IMR-90 (cell line): ENCODE results near the gene NPS. TPM values are rescaled to one million over a fixed set of nuclear protein-coding genes. Genes with fewer than 3 reads are reported as not detected.

Experiments used
- ATAC-seq: fragments of 200-7000 bp; cut with Tn5 transposase; 2 replicates; pipeline ENCODE4 v1.9.1; 2020; ENCODE audit warnings: low read depth, mild to moderate bottlenecking, moderate library complexity
- BruUV-seq: library from RNA; stranded (reverse); fragments of 400-500 nt; replicated peaks from 2 replicates; lab custom pipeline; 2021; lab: Mats Ljungman, UMichigan
- CTCF ChIA-PET: fragments of 300-600 bp; formaldehyde crosslinking; extraction: SDS; loops from one replicate; lab custom pipeline; 2021; ENCODE audit warnings: antibody characterized with exemption; lab: Yijun Ruan, JAX
- POLR2A ChIA-PET: fragments of 300-600 bp; sonication (Branson Sonifier 250); formaldehyde crosslinking; loops from one replicate; lab custom pipeline; 2022; ENCODE audit warnings: antibody characterized with exemption; ENCODE audit not compliant: unreplicated experiment; lab: Charles Lee
- DNase-seq: peaks from one replicate; pipeline ENCODE4 v3.0.0; 2013
- H2AFZ ChIP-seq: replicated peaks from 2 replicates; pipeline ENCODE3; 2013; ENCODE audit warnings: low read length, mild to moderate bottlenecking; ENCODE audit not compliant: poor library complexity
- H2AK5ac ChIP-seq: 2 replicates; pipeline ENCODE4 v1.6.1; 2013; ENCODE audit warnings: low read depth, low read length, inconsistent platforms
- H2AK9ac ChIP-seq: replicated peaks from 2 replicates; pipeline ENCODE3; 2013; ENCODE audit warnings: mild to moderate bottlenecking, low read depth, low read length, moderate library complexity; ENCODE audit not compliant: poor library complexity
- H2BK120ac ChIP-seq: 2 replicates; pipeline ENCODE4 v1.6.1; 2013; ENCODE audit warnings: low read depth, low read length, inconsistent platforms
- H2BK15ac ChIP-seq: 3 replicates; pipeline ENCODE4 v1.6.1; 2013; ENCODE audit warnings: low read depth, low read length, inconsistent platforms
- H2BK20ac ChIP-seq: 2 replicates; pipeline ENCODE4 v1.6.1; 2013; ENCODE audit warnings: low read depth, mild to moderate bottlenecking, inconsistent platforms, low read length, moderate library complexity
- H2BK5ac ChIP-seq: 2 replicates; pipeline ENCODE4 v1.6.1; 2013; ENCODE audit warnings: mild to moderate bottlenecking, low read depth, low read length, inconsistent platforms; ENCODE audit not compliant: poor library complexity, severe bottlenecking
- H3K14ac ChIP-seq: replicated peaks from 2 replicates; pipeline ENCODE4 v1.6.1; 2013; ENCODE audit warnings: low read depth, low read length, inconsistent platforms
- H3K18ac ChIP-seq: 2 replicates; pipeline ENCODE4 v1.6.1; 2013; ENCODE audit warnings: low read depth, low read length, control low read depth
- H3K23ac ChIP-seq: 2 replicates; pipeline ENCODE4 v1.6.1; 2013; ENCODE audit warnings: low read depth, low read length, inconsistent platforms
- H3K27ac ChIP-seq: 2 replicates; pipeline ENCODE4 v1.5.1; 2013; ENCODE audit warnings: mild to moderate bottlenecking, control low read depth, low read length; ENCODE audit not compliant: insufficient read depth
- H3K27me3 ChIP-seq: 2 replicates; pipeline ENCODE4 v1.6.1; 2013; ENCODE audit warnings: low read length; ENCODE audit not compliant: control insufficient read depth, insufficient read depth
- H3K36me3 ChIP-seq: 2 replicates; pipeline ENCODE4 v1.6.1; 2013; ENCODE audit warnings: low read length, mixed read lengths; ENCODE audit not compliant: control insufficient read depth, insufficient read depth
- H3K4ac ChIP-seq: 2 replicates; pipeline ENCODE4 v1.6.1; 2013; ENCODE audit warnings: low read depth, low read length, inconsistent platforms
- H3K4me1 ChIP-seq: 2 replicates; pipeline ENCODE4 v1.6.1; 2013; ENCODE audit warnings: low read length, mixed read lengths; ENCODE audit not compliant: control insufficient read depth, insufficient read depth
- H3K4me2 ChIP-seq: 2 replicates; pipeline ENCODE4 v1.6.1; 2013; ENCODE audit warnings: low read depth, mild to moderate bottlenecking, control low read depth, low read length, moderate library complexity
- H3K4me3 ChIP-seq: 2 replicates; pipeline ENCODE4 v1.5.1; 2013; ENCODE audit warnings: low read depth, mild to moderate bottlenecking, control low read depth, low read length, moderate library complexity; ENCODE audit not compliant: insufficient read depth
- H3K56ac ChIP-seq: 2 replicates; pipeline ENCODE4 v1.6.1; 2013; ENCODE audit warnings: low read length, inconsistent platforms; ENCODE audit not compliant: insufficient read depth; ENCODE audit errors: extremely low read depth
- H3K79me1 ChIP-seq, 2 experiments: 2 replicates each; pipeline ENCODE4 v1.6.1; 2013; ENCODE audit warnings: low read length in 2 of 2, inconsistent platforms in 1 of 2, low read depth in 1 of 2
- H3K9ac ChIP-seq: 2 replicates; pipeline ENCODE4 v1.6.1; 2013; ENCODE audit warnings: low read depth, low read length, control low read depth
- H3K9me1 ChIP-seq: 2 replicates; pipeline ENCODE4 v1.6.1; 2013; ENCODE audit warnings: low read length, inconsistent platforms; ENCODE audit not compliant: insufficient read depth
- H3K9me3 ChIP-seq: 2 replicates; pipeline ENCODE4 v1.6.1; 2013; ENCODE audit warnings: low read length; ENCODE audit not compliant: control insufficient read depth, insufficient read depth
- H4K20me1 ChIP-seq: 2 replicates; pipeline ENCODE4 v1.6.1; 2013; ENCODE audit warnings: low read length, inconsistent platforms; ENCODE audit not compliant: insufficient read depth
- H4K5ac ChIP-seq: 2 replicates; pipeline ENCODE4 v1.6.1; 2013; ENCODE audit warnings: mild to moderate bottlenecking, low read depth, low read length, control low read depth
- H4K8ac ChIP-seq, 2 experiments: 2 replicates each; pipeline ENCODE4 v1.6.1; 2013; ENCODE audit warnings: low read depth in 2 of 2, low read length in 2 of 2, control low read depth in 1 of 2, inconsistent platforms in 1 of 2
- H4K91ac ChIP-seq: 2 replicates; pipeline ENCODE4 v1.6.1; 2013; ENCODE audit warnings: low read depth, low read length, inconsistent platforms; ENCODE audit not compliant: insufficient read depth
- CHD1 ChIP-seq: IDR thresholded peaks from 2 replicates; pipeline ENCODE4 v1.6.1; 2012; ENCODE audit warnings: low read depth, low read length, improper control_type of control experiment
- CTCF ChIP-seq: conservative IDR thresholded peaks from 2 replicates; pipeline ENCODE4 v1.5.1; 2012; ENCODE audit warnings: mild to moderate bottlenecking, low read depth, low read length, improper control_type of control experiment
- MXI1 ChIP-seq: IDR thresholded peaks from 2 replicates; pipeline ENCODE4 v1.6.1; 2012; ENCODE audit warnings: low read depth, mild to moderate bottlenecking, low read length, moderate library complexity, borderline replicate concordance
- NFE2L2 ChIP-seq: fragments of 150-350 bp; IDR thresholded peaks from 2 replicates; pipeline ENCODE4 v1.6.1; 2016; ENCODE audit warnings: low read depth, mild to moderate bottlenecking, low read length
- RAD21 ChIP-seq: IDR thresholded peaks from 2 replicates; pipeline ENCODE4 v1.6.1; 2012; ENCODE audit warnings: low read length, improper control_type of control experiment
- RCOR1 ChIP-seq: IDR thresholded peaks from 2 replicates; pipeline ENCODE4 v1.6.1; 2012; ENCODE audit warnings: mild to moderate bottlenecking, low read length, improper control_type of control experiment; ENCODE audit not compliant: insufficient replicate concordance
- RFX5 ChIP-seq: IDR thresholded peaks from 2 replicates; pipeline ENCODE4 v1.8.0; 2012; ENCODE audit warnings: low read depth, mild to moderate bottlenecking, low read length, moderate library complexity
- SMC3 ChIP-seq: fragments of 150-350 bp; IDR thresholded peaks from 2 replicates; pipeline ENCODE4 v1.6.1; 2016; ENCODE audit warnings: low read depth, mild to moderate bottlenecking, antibody characterized with exemption, low read length, moderate library complexity
- USF2 ChIP-seq: fragments of 150-350 bp; IDR thresholded peaks from 2 replicates; pipeline ENCODE4 v1.6.1; 2017; ENCODE audit warnings: mild to moderate bottlenecking, antibody characterized with exemption, low read length, low read depth
- WGBS, 2 experiments: methylation state at CpG; one replicate each; pipeline versions ENCODE4 v1.1.5 to v1.1.7; 2013; ENCODE audit warnings: missing lambda C conversion rate in 2 of 2; ENCODE audit not compliant: insufficient read length in 1 of 2; ENCODE audit errors: extremely low coverage in 2 of 2; 5-methylcytosine and 5-hydroxymethylcytosine counted together
- dilution Hi-C: fragments of 300-500 bp; cut with HindIII; formaldehyde crosslinking; loops from one replicate; pipeline ENCODE4 v1.14.3; 2018; ENCODE audit warnings: low sequenced_read_pairs; ENCODE audit not compliant: unreplicated experiment
- in situ Hi-C: fragments of 300-500 bp; cut with MboI; formaldehyde crosslinking; loops from 3 replicates; pipeline ENCODE4 v1.14.3; 2019; ENCODE audit warnings: low sequenced_read_pairs, inconsistent platforms, mixed read lengths
- intact Hi-C: fragments of 100-400 bp; cut with micrococcal nuclease; formaldehyde crosslinking; loops from 2 replicates; pipeline ENCODE4 v1.10.0; 2022
- polyA plus RNA-seq, 3 experiments: library from polyadenylated mRNA; depleted of rRNA; stranded (reverse); fragments of >200 nt; gene quantifications; 2 replicates each; pipeline ENCODE4 v1.2.3, GENCODE V29; 2012; ENCODE audit warnings: low replicate concordance in 1 of 3
- total RNA-seq: library from RNA; depleted of rRNA; stranded (reverse); fragments of >200 nt; gene quantifications from 2 replicates; pipeline ENCODE4 v1.2.3, GENCODE V29; 2012

Gene NPS
- total and polyA plus RNA-seq, 2 of the 4 experiments (the other 2 are of a cell fraction), result not detected

GRCh38 chr10:127577376-127578258 is 28.5 kb downstream of the NPS start:
- Histone ChIP-seq H3K14ac (no peak overlapping the region), H4K20me1 (no peaks in the 10 kb centered on the region), H2BK120ac (no peak overlapping the region), H4K5ac (no peak overlapping the region), H3K4me2 (no peak overlapping the region), H2BK15ac (no peak overlapping the region), H2BK20ac (no peak overlapping the region), H3K79me1 (no peaks in the 10 kb centered on the region), H2BK5ac (no peak overlapping the region), H2AK5ac (no peak overlapping the region), H3K9ac (no peak overlapping the region), H3K36me3 (no peaks in the 10 kb centered on the region), H3K27me3 (no peaks in the 10 kb centered on the region), H3K9me3 (no peaks in the 10 kb centered on the region), H2AK9ac (no peak overlapping the region), H3K23ac (no peak overlapping the region), H3K9me1 (no peaks in the 10 kb centered on the region), H3K4me1 (no peaks in the 10 kb centered on the region), H2AFZ (no peak overlapping the region), H4K91ac (no peak overlapping the region), H3K18ac (no peak overlapping the region), H3K56ac (no peak overlapping the region), H4K8ac (no peak overlapping the region), H3K4me3 (no peak overlapping the region), H3K4ac (no peak overlapping the region), H3K27ac (no peak overlapping the region)
- TF ChIP-seq MXI1 (no peak), RAD21 (no peak), USF2 (no peak), SMC3 (peak; percentile 18; the same call in 1 of the 2 replicates), RFX5 (no peak), CHD1 (no peak), CTCF (peak; percentile 38; the same call in 1 of the 2 replicates), NFE2L2 (no peak), RCOR1 (no peak)
- in situ Hi-C loops (no loop called here), dilution Hi-C loops (no loop called here), intact Hi-C loops (loop anchor here (1.0 to 10.0 kb wide), 3 partner anchors 334 to 1633 kb away; no protein-coding TSS in a partner anchor)
- BruUV-seq, result no TSS peak
- peak; percentile 25 for DNase-seq
- ChIA-PET POLR2A (no interaction called here), CTCF (interaction anchor here (0.7 to 1.0 kb wide), 2 partner anchors 461 to 739 kb away, joined by 3 read pairs; no protein-coding TSS in a partner anchor)
- WGBS, 2 experiments, result no CpG with 5 or more reads among the region's 8 CpGs
- ATAC-seq, result 0 out of 2 replicates have a peak, but pooled peaks have one; percentile 35
